Type B pancreatic cell (in vitro differentiated cells): ENCODE results near the gene IGF2BP1. TPM values are rescaled to one million over a fixed set of nuclear protein-coding genes. Genes with fewer than 3 reads are reported as not detected.
"Not testable (repeated sequence)": the region's sequence is repeated elsewhere in the genome, so short reads cannot be mapped to it uniquely, and the experiment has no call there.

Experiments
- DNase-seq: peaks from one replicate; pipeline ENCODE4 v3.0.0; 2021; ENCODE audit warnings: mixed read lengths; ENCODE audit not compliant: unreplicated experiment; ENCODE audit errors: extremely low spot score
- H3K27ac Mint-ChIP-seq: 2 replicates; pipeline ENCODE4 v1.8.0; 2021; ENCODE audit warnings: mild to moderate bottlenecking, mixed read lengths
- H3K27me3 Mint-ChIP-seq: 2 replicates; pipeline ENCODE4 v1.8.0; 2021; ENCODE audit warnings: mixed read lengths
- H3K36me3 Mint-ChIP-seq: 2 replicates; pipeline ENCODE4 v1.8.0; 2021; ENCODE audit warnings: mixed read lengths
- H3K4me1 Mint-ChIP-seq: one replicate; pipeline ENCODE4 v1.8.0; 2021; ENCODE audit warnings: mixed read lengths; ENCODE audit not compliant: unreplicated experiment
- H3K4me3 Mint-ChIP-seq: 2 replicates; pipeline ENCODE4 v1.8.0; 2021; ENCODE audit warnings: mild to moderate bottlenecking, mixed read lengths
- H3K9me3 Mint-ChIP-seq: 2 replicates; pipeline ENCODE4 v1.8.0; 2021; ENCODE audit warnings: mixed read lengths
- CTCF ChIP-seq: fragments of 200-600 bp; sonication (generic); conservative IDR thresholded peaks from 2 replicates; pipeline ENCODE4 v1.5.0; 2021; ENCODE audit warnings: antibody characterized with exemption, mild to moderate bottlenecking
- total RNA-seq: library from RNA; stranded (reverse); gene quantifications from 2 replicates; pipeline ENCODE4 v1.2.1, GENCODE V29; 2021; ENCODE audit warnings: low replicate concordance

Gene IGF2BP1
- total RNA-seq, 1 donor from 2014 or later = 232 TPM

DNA sequence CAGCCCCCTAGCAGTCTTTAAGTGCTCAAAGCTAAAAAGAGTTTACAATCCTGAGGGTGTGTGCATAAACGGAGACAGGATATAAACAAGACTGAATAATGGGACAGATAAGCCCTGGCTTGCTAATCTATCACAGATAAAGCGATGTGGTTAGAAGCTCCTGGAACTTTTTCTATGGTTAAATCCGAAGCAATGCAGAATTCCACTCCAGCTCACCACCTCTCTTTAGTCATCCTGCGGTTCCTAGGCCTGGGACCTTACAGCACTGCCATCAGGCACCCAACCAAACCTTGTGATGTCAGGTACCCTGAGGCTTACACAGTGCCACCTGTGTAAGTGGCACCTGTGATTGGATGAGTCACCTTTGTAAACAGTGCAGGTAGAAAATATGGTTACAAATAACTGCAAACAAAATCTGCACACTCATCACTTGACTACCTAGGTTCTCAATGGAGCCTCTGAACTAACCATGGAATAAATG lies 103.9 kb downstream of the IGF2BP1 start:
- no peaks in the 10 kb centered on the region for H3K36me3 Mint-ChIP-seq

DNA sequence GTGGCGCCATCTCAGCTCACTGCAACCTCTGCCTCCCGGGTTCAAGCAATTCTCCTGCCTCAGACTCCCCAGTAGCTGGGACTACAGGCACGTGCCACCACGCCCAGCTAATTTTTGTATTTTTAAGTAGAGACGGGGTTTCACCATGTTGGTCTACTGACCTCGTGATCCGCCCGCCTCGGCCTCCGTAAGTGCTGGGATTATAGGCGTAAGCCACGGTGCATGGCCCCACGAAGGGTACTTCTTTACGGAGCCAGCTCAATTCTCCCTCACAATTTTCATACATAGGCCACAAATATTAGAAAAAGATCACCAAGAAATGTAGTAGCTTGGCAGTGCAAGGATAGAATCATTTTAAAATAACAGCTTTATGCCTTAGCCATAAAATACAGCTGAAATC lies 106.2 kb downstream of the IGF2BP1 start:
- not testable (repeated sequence) for H3K9me3 Mint-ChIP-seq, H3K36me3 Mint-ChIP-seq, H3K4me3 Mint-ChIP-seq, H3K27me3 Mint-ChIP-seq, H3K4me1 Mint-ChIP-seq, H3K27ac Mint-ChIP-seq, DNase-seq

More for the DNA sequence above, 103.9 kb downstream of the IGF2BP1 start:
- H3K4me1 Mint-ChIP-seq = no peaks in the 10 kb centered on the region
- H3K9me3 Mint-ChIP-seq = no peaks in the 10 kb centered on the region
- no peak for TF ChIP-seq CTCF
- H3K27ac Mint-ChIP-seq = peak overlapping the region; percentile 19
- no peak for DNase-seq
- no peak overlapping the region for H3K4me3 Mint-ChIP-seq
- H3K27me3 Mint-ChIP-seq = no peaks in the 10 kb centered on the region

DNA sequence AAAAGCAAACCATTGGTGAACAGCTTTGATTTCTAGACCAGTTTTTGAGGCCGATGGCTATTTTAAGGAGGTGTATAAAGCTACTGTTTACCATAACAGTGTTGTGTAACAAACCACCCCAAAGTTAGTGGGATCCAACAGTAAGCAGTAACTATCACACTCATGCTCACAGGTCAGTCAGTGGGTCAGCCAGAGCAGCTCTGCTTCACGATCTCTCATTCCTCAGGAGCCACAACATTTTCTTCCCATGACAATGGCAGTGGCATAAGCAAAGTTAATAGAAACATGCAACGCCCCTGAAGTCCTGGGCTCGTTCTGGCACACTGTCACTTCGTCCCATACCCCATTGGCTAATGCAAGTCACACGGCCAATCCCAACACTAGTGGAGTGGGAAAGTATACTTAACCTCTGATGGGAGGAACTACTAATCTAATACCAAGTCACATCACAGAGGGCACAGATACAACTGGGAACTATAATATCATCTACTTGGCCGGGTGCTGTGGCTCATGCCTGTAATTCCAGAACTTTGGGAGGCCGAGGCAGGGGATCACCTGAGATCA lies 107.4 kb downstream of the IGF2BP1 start:
- H3K27ac Mint-ChIP-seq = no peak overlapping the region
- no peaks in the 10 kb centered on the region for H3K9me3 Mint-ChIP-seq
- peaks cover 3% of the 10 kb centered on the region for H3K27me3 Mint-ChIP-seq
- H3K4me1 Mint-ChIP-seq = no peaks in the 10 kb centered on the region
- DNase-seq = no peak
- TF ChIP-seq CTCF = no peak
- no peaks in the 10 kb centered on the region for H3K36me3 Mint-ChIP-seq
- H3K4me3 Mint-ChIP-seq = no peak overlapping the region

Other genes with a start within 250 kb of the IGF2BP1 start
- 2.8 and 3.5 TPM in 2 replicates for gene TTLL6, start 180.2 kb upstream of the IGF2BP1 start, total RNA-seq
- gene CALCOCO2, start 166.3 kb upstream of the IGF2BP1 start, total RNA-seq = 74.5 and 99.7 TPM in 2 replicates
- 91.5 and 92.2 TPM in 2 replicates for gene ATP5MC1, start 104.6 kb upstream of the IGF2BP1 start, total RNA-seq
- 72.1 and 78.0 TPM in 2 replicates for gene UBE2Z, start 89.0 kb upstream of the IGF2BP1 start, total RNA-seq
- 97.2 and 117 TPM in 2 replicates for gene SNF8, start 52.5 kb upstream of the IGF2BP1 start, total RNA-seq
- gene GIP, start 28.8 kb upstream of the IGF2BP1 start, total RNA-seq = 0.69 TPM in 1 of 2 replicates, not detected in the other
- 0.60 and 3.7 TPM in 2 replicates for gene B4GALNT2, start 135.4 kb downstream of the IGF2BP1 start, total RNA-seq
- 0.34 TPM in 1 of 2 replicates, not detected in the other for gene GNGT2, start 213.2 kb downstream of the IGF2BP1 start, total RNA-seq
- gene ABI3, start 213.3 kb downstream of the IGF2BP1 start, total RNA-seq = 0.31 TPM in 1 of 2 replicates, not detected in the other
- gene PHOSPHO1, start 233.4 kb downstream of the IGF2BP1 start, total RNA-seq = 0.81 TPM in 1 of 2 replicates, not detected in the other